Left kidney (tissue), 2 donors: ENCODE results near the gene LENG9. TPM values are rescaled to one million over a fixed set of nuclear protein-coding genes. Genes with fewer than 3 reads are reported as not detected.
A peak's percentile ranks its signal among the peaks of the same experiment; 100 is the strongest.
"Not testable (repeated sequence)": the region's sequence is repeated elsewhere in the genome, so short reads cannot be mapped to it uniquely, and the experiment has no call there.

Experiments used
- DNase-seq: peaks from one replicate; pipeline ENCODE4 v3.0.0-alpha.2; 2013
- polyA plus RNA-seq: library from polyadenylated mRNA; unstranded; fragments of 120-200 nt; gene quantifications from one replicate; pipeline ENCODE4 v1.2.1, GENCODE V29; 2013; ENCODE audit not compliant: insufficient read length

The LENG9 gene
- polyA plus RNA-seq, 1 donor: 1.7 TPM

DNA sequence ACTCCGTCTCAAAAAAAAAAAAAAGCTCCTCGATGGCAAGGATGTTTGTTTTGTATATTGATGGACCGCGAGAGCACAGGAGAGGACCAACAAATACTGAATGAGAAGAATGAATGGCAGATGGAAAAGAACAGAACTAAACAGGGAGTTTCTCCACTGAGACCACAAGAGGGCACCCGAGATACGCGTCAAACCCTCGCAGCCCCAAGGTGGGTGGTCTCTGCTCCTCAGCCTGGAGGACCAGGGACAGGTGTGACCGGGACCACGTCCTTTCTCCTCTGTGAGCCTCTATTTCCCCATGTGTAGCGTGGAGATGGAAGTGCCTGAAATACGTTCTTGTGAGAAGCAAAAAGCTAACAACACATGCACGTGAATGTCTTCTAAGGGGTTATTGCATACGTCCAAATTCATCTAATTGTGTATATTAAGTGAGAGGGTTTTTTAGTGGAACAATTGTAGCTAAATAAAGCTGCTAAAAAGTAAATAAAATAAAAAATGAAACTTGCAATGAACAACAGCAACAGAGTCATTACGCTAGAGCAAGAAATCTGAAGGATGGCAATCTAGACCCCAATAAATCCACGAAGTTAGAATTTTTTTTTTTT is 17.9 kb upstream of the LENG9 start:
- DNase-seq: no peak

DNA sequence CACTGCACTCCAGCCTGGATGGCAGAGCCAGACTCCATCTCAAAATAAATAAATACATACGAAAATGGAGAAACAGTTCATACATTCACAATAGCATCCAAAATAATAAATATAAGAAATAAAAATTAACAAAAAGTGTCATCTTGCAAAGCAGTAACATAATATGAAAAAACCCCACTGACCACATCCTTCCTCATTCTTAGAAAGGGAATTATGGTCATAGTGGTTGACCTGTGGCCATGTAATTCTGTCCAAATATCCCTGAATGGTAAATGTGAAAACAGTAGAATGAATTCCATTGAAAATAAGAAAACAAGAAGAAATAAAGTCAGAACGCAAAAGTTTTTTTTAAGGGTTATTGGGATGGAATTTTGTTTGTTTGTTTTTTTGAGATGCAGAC is 16.5 kb upstream of the LENG9 start:
- no peak for DNase-seq

DNA sequence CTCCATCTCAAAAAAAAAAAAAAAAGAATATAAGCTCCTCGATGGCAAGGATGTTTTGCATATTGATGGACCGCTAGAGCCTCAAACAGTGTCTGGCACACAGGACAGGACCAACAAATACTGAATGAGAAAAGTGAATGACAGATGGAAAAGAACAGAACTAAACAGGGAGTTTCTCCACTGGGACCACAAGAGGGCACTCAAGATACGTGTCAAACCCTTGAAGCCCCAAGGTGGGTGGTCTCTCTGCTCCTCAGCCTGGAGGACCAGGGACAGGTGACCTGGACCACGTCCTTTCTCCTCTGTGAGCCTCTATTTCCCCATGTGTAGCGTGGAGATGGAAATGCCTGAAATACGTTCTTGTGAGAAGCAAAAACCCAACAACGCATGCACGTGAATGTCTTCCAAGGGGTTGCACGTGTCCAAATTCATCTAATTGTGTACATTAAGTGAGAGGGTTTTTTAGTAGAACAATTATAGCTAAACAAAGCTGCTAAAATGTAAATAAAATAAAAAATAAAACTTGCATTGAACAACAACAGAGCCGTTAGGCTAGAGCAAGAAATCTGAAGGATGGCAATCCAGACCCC is 15.2 kb upstream of the LENG9 start:
- no peak for DNase-seq

DNA sequence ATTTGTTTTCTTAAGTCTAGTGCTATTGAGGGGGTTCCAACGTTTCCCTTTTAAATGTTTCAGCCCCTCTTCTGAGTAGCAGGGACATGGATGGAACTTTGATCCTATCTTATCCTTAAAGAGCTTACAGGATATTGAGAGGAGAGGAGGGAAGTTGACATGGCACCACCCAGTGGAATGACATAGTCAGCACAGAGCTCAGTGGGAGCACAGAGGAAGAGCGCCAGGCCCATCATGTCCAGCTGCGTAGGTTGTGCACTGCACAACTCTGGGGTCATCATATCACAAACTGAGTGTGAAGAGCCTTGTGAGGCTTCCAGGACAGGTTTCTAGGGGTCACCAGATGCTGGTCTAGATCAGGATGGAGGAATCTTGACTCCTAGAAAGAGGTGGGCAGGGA is 14.1 kb upstream of the LENG9 start:
- no peak for DNase-seq

DNA sequence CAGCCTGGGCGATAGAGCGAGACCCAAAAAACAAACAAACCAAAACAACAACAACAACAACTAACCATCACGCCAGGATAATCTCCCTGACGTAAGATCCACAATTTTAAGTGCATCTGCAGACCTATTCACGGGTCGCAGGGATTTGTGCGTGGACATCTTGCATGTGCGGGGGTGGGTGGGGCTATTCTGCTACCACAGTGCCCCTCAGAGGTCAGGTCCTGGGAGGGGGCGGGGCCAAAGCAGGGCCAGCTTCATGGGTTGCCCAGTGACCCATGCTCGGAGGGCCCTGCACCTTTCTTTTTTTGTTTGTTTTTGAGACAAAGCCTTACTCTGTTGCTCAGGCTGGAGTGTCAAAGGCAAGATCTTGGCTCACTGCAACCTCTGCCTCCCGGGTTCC is 12.1 kb upstream of the LENG9 start:
- no peak for DNase-seq

DNA sequence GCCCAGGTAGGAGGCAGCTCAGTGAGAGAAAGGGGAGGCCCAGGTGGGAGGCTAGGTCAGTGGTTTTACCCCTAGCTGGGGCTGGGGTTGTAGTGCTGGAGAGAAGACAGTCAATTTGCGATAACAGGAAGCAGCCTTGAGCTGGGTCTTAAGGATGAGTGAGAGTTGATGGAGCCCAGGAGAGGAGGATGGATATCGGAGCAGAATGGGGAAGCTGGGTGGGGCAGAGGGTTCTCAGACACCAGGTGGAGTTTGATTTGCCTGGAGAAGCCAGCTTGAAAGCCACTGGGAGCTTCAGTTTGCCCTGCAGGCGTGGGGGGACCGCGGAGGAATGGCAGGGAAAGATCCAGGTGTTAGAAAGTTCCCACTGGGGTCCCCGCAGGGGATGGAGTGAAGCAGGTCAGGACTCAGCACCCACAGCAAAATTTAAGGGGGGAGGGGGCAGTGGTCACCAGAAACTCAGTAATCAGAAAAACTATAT is 10.4 kb upstream of the LENG9 start:
- DNase-seq: no peak

DNA sequence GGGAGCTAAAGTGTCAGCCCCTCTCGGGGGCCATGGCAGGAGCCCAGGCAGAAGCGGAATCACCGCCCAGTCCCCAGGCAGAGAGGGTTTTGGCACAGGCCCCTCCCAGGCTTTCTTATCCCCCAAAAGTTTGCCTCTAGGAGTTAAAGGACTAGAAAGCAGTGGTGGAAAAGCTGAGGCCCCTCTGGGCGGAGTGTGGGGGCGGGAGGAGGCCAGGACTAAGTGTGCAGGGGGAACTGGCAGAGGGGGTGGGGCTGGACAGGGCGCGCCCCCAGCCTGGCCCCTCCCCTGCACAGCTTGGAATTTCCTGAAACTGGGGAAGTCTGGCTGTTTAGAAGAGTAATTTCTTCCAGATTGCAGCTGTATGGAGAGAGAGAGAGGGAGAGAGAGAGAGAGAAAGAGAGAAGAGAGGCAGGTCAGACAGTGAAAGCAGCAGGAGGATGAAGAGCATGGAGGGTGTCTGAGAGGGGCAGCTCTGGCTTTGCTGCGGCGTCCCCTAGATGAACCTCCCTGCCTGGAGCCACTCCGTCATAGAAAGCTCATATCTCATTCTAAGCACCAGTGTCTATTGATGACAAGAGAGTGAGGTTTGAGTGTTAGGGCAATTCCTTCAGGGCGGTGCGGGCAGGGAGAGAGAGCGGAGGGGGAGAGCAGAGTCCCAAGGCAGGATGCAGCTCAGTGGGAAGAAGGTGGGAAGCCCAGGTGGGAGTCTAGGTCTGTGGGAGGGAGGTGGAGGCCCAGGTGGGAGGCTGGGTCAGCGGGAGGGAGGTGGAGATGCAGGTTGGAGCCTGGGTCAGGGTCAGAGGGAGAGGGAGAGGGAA is 9.7 kb upstream of the LENG9 start, which contains the start of gene CDC42EP5:
CDC42EP5 (minus strand) TSS at position 226 of the 821 bp plus-strand sequence. CDS start 7,749 bp downstream, outside the sequence.
- DNase-seq: peak; percentile 86

DNA sequence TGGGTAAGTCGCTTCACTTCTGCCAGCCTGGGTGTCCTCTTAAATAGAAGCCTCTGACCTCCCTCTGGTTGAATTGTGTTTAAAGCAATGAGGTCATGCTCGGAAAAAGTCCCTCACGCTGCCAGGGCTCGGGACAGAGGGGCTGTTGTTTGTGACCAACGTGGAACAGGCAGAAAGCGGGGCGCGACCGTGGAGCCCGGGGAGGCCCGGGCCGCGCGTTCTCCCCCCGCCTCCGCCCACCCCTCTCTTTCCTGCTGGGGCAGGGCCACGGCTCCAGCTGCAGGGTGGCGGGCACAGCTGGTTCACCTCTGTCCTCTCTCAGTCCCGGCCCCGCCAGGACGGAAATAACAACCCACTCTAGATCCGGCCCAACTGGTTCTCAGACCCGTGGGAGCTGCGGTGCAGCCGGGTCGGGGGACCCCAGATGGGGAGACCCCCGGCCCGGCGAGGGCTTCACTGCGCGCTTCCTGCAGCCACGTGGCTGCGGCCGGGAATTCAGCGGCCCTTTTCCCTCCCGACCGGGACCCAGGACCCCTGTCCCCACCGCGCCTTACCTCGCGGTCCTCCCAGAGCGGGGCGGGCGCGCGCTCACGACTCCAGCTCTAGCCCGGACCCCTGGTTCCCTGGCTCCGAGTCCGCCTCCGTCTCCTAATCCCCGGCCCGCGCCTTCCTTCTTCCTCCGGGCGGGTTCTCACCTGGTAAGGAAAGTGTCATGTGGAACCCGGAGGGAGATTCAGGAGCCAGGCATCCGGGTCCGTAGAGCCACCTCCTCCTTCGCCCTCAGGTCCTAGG is 7.6 kb upstream of the LENG9 start:
- no peak for DNase-seq

DNA sequence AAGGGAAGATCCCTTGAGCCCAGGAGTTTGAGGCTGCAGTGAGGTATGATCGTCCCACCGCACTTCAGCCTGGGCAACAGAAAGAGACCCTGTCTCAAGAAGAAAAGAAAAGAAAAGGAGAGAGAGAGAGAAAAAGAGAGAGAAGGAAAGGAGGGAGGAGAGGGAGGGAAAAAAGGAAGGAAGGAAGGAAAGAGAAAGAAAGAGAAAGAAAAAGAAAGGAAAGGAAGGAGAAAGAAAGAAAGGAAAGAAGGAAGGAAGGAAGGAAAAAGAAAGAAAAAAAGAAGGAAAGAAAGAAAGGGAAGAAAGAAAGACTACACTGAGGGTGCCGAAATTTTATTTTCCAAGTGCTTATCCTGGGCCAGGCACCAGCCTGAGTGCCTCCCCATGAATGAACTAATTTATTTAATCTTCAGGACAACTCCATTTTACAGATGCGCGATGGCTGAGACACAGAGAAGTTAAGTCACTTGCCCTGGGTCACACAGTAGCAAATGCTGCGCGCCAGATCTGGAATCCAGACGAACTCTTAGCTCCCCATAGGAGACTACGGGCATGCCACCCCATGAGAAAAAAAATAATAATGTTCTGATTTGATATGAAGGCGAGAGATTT is 6.8 kb upstream of the LENG9 start:
- no peak for DNase-seq

DNA sequence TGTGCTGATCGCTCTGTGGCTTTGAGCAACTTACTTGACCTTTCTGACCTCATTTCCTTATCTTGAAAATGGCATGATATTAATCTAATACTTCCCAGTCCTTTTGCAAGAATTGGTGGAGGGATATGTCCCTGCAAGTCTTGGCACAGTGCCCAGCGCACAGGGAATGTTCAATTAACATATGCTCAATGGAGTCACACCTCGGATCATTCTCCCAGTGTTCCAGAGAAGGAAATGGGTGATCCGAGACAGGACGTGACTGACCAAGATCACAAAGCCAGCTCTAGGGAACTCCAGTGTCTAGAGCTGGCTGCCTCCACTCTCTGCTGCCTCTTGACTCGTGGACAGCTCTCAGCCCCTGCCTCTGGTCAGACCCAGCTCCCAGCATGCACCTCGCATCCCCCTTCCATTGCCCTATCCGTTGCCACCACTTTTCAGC is 5.9 kb upstream of the LENG9 start:
- DNase-seq: no peak

DNA sequence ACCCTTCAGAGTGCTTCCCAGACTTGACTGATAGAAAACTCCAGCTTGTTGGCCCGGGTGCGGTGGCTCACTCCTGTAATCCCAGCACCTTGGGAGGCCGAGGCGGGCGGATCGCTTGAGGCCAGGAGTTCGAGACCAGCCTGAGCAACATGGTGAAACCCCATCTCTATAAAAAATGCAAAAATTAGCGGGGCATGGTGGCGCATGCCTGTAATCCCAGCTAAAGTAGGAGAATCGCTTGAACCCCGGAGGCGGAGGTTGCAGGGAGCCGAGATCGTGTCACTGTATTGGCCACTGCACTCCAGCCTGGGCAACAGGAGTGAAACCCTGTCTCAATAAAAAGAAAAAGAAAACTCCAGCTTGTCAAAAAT is 2.5 kb upstream of the LENG9 start:
- not testable (repeated sequence) for DNase-seq

DNA sequence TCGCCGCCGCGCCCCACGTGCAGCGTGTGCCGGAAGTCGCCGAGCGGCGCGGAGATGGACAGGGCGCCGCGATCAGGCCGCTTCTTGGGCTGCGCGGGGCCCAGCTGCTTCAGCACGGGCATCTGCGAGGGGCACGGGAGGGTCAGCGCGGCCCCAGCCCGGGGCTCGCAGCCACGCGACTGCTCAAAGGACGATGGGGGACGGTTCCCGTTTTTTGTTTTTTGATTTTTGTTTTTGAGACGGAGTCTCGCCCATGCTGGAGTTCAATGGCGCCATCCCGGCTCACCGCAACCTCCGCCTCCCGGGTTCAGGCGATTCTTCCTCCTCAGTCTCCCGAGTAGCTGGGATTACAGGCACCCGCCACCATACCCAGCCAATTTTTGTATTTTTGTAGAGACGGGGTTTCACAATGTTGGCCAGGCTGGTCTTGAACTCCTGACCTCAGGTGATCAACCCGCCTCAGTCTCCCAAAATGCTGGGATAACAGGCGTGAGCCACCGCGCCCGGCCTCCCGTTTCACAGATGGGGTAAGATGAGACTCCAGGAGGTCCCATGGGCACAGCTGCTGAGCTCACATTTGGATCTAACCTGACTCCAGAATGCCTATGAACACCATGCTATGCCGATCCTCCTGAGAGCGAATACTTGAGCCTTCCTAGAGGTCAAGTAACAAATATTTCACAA is 2.0 kb upstream of the LENG9 start:
- no peak for DNase-seq

DNA sequence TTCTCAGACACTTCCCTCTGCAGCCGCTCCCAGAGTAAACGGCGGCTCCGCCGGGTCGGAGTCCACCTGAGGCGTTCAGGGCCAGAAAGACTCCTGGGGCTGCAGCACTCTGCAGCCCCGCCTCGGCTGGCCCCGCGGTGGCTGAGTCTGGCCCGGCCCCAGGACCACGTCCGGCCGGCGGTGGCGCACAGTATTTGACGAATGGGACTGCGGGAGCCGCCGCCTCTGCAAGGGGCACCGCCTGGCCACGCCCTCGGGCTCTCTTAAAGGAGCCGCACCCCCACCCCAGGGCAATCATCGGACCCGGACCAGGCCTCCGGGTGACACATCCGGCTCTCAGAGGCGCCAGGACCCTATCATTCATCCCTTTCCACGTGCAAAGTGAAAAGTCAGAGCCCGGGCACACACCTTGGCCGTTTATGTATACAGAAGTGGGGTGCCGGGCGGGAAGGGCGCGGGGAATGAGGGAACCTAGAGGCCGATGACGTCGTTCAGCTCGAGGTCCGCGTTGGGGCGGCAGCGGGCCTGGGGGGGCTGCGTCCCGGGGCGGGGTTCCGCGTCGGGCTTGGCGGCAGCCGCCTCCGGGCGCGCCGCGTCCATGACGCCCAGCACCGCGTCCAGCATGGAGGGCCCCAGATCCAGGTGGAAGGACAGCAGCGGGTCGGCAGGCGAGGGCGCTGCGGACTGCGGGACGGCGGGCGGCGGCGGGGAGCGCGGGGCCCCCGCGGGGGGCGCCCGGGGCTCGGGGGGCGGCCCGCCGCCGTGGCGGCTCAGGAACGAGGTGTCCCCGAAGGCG is 1.2 kb upstream of the LENG9 start:
- DNase-seq: peak; percentile 84

DNA sequence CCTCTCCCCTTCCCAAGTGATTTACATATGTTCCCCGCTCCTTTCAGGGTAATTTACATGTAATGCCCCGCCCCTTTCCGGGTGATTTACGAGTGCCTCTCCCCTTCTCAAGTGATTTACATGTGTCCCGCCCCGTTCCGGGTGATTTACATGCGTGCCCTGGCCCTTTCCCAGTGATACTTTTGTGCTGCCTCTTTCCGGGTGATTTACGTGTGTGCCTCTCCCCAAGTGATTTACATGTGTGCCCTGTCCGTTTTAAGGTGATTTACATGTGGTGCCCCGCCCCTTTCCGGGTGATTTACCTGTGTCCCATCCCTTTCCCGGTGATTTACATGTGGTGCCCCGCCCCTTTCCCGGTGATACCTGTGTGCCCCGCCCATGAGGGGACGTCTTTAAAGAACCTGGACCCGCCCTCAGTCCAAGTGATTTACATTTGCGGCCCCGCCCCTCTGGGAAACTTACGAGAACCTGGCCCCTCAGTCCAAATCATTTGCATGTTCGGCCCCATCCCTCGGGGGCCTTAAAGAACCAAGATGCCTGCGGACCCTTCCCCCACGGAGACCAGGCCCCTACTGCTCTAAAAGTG is 559 bp upstream of the LENG9 start:
- DNase-seq: peak; percentile 83

DNA sequence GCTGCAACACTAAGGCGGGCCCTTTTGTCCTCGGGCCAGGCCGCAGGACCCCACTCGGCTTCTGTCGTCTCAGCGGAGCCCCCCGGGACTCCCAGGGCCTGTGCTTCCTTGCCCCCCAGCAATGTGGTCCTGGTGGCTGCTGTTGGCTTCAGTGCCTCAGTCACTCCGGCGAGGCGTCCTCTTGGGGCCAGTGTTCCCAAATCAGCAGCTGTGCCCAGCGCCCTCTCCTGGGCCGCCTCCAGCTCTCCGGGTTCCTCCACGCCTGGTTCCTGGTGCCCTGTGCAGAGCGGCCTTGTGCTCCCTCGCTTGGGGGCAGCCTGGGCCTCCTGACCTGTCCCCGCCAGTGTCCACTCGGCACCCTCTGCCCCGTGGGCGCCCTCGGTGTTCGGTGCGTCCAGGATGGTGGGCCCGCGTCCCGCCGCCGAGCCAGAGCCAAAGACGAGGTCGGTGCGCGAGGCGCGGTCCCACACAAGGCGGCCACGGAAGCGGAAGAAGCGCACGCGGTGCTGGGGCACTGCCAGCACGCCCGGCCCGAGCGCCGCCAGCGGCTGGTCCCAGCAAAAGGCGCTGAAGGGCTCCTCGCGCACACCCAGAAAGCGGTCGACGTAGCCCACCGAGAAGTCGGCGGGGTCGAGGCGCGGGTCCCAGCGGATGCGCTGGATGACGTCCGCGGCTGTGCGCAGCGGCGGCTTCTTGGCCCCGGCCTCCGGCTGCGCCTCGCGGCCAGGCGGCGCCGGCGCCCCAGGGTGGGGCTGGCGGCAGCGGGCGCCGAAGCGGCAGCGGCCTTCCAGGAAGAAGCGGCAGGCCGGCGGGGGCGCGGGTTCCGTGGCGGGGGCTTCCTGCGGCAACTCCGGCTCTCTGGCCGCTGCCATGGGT is 685 bp downstream of the LENG9 start:
- DNase-seq: no peak

DNA sequence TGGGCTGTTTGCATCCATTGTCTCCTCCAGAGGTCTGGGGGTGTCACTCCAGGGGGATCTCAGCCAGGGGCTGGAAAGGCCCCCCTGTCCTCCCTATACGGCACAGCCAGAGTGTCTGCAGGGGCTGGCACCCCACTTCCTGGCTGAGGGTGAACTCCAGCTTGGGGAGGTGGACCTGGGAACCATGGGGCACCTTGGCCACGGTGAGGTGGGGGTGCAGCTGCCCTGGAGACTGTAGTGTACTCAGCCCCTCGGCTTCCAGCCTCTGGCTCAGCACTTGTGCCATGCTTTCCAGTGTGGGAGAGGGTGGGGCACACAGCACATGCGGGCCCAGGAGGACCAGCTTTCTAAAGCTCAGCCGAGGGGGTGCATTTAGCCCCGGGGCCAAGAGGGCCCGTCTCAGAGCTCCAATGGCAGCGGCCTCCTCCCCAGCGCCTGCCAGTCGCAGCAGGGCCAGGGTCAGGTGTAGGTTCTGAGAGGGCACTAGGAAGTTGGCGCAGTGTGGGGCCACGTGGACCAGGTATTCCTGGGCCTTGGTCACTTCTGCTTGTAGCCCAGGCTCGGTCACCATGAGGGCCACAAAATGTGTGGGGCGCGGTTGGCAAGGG is 1.4 kb downstream of the LENG9 start:
- no peak for DNase-seq

DNA sequence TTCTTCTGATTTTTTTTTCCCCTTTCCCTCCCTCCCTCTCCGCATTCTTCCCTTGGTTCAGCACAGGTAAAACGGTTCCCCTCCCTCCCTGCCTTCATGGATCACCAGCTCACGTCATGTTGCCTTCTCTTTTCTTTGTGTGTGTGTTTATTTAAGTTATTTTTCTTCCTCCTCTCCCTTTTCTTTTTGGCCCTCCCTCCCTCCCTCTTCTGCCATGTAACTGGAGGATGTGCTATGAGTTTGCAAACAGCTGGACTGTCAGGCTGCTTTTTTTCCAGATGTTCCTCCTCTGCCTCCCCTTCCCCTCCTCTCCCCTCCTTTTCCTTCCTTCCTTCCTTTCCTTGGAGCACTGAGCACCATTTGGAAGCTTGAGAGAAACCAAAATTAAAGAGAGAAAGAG is 2.0 kb downstream of the LENG9 start:
- DNase-seq: peak; percentile 68

DNA sequence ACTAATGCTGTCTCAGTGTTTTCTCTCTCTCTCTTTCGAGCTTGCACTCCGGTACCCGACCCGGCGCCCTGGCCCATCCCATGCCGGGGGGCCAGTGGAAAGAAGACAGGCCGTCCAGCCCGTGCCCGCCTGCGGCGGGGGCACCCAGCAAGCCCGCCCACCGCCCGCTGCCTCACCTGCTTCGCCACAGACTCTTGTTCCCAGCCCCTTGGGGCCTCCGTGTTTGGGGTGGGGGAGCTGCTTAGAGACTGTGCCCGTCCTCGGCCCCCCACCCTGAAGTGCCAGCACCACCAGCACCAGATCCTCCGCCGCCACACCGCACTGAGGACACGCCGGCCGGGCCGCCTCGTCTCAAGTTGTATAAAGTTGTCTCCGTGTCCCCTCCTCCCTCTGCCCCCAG is 2.4 kb downstream of the LENG9 start:
- DNase-seq: no peak
